Activated T-cell treated with anti-CD3 and anti-CD28 coated beads, Interleukin-2, amount 50 U/mL, for 24 hours (primary cell): Measurements from ENCODE around the gene KRTAP9-2.
"Not testable (repeated sequence)": the region's sequence is repeated elsewhere in the genome, so short reads cannot be mapped to it uniquely, and the experiment has no call there.

Source experiments
- DNase-seq: peaks from one replicate; pipeline ENCODE4 v3.0.0-alpha.2; 2020
- H3K27ac Mint-ChIP-seq: 2 replicates; pipeline ENCODE4 v1.8.0; 2020; ENCODE audit warnings: mild to moderate bottlenecking, mixed read lengths
- H3K27me3 Mint-ChIP-seq: 2 replicates; pipeline ENCODE4 v1.8.0; 2020; ENCODE audit warnings: mixed read lengths
- H3K36me3 Mint-ChIP-seq: 2 replicates; pipeline ENCODE4 v1.8.0; 2020; ENCODE audit warnings: low read depth, mixed read lengths
- H3K4me1 Mint-ChIP-seq: 2 replicates; pipeline ENCODE4 v1.8.0; 2020; ENCODE audit warnings: low read depth, mixed read lengths
- H3K4me3 Mint-ChIP-seq: 2 replicates; pipeline ENCODE4 v1.8.0; 2020; ENCODE audit warnings: mild to moderate bottlenecking, moderate library complexity, mixed read lengths
- H3K9me3 Mint-ChIP-seq: 2 replicates; pipeline ENCODE4 v1.8.0; 2020; ENCODE audit warnings: mixed read lengths

KRTAP9-2 gene

GRCh38 chr17:41255381-41256290 is 29.2 kb downstream of the KRTAP9-2 start, which contains the start of gene KRTAP9-9:
KRTAP9-9 (plus strand) TSS chr17:41255384.
- not testable (repeated sequence) for DNase-seq, H3K27ac Mint-ChIP-seq, H3K4me1 Mint-ChIP-seq, H3K4me3 Mint-ChIP-seq, H3K36me3 Mint-ChIP-seq, H3K9me3 Mint-ChIP-seq
- peaks cover 37% of the 10 kb centered on the region for H3K27me3 Mint-ChIP-seq

- peaks cover 43% of the 10 kb centered on the region for H3K27me3 Mint-ChIP-seq
- H3K9me3 Mint-ChIP-seq: no peaks in the 10 kb centered on the region
- no peak overlapping the region for H3K4me3 Mint-ChIP-seq
Measured at GRCh38 chr17:41256291-41256685, 29.8 kb downstream of the KRTAP9-2 start.

DNA sequence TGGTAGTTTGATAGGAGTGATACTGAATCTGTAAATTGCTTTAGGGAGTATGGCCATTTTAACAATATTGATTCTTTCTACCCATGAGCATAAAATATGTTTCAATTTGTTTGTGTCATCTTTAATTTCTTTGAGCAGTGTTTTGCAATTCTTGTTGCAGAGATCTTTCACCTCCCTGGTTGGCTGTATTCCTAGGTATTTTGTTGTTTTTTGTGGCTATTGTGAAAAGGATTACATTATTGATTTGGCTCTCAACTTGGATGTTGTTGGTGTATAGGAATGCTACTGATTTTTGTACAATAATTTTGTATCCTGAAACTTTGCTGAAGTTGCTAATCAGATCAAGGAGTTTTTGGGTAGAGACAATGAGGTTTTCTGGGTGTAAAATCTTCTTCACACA is 32.0 kb downstream of the KRTAP9-2 start:
- DNase-seq: no peak
- no peaks in the 10 kb centered on the region for H3K9me3 Mint-ChIP-seq
- no peaks in the 10 kb centered on the region for H3K4me1 Mint-ChIP-seq
- no peak overlapping the region for H3K27ac Mint-ChIP-seq
- no peak overlapping the region for H3K4me3 Mint-ChIP-seq
- no peaks in the 10 kb centered on the region for H3K36me3 Mint-ChIP-seq
- peaks cover 40% of the 10 kb centered on the region for H3K27me3 Mint-ChIP-seq

More at GRCh38 chr17:41256291-41256685, 29.8 kb downstream of the KRTAP9-2 start:
- Mint-ChIP-seq H3K4me1 (no peaks in the 10 kb centered on the region), H3K36me3 (no peaks in the 10 kb centered on the region), H3K27ac (no peak overlapping the region)
- no peak for DNase-seq

GRCh38 chr17:41263212-41263611 is 36.8 kb downstream of the KRTAP9-2 start:
- DNase-seq: no peak
- H3K9me3 Mint-ChIP-seq: no peaks in the 10 kb centered on the region
- H3K36me3 Mint-ChIP-seq: no peaks in the 10 kb centered on the region
- H3K4me1 Mint-ChIP-seq: no peaks in the 10 kb centered on the region
- H3K27me3 Mint-ChIP-seq: peaks cover 56% of the 10 kb centered on the region
- H3K4me3 Mint-ChIP-seq: no peak overlapping the region
- no peak overlapping the region for H3K27ac Mint-ChIP-seq

- Mint-ChIP-seq H3K27me3 (peaks cover 50% of the 10 kb centered on the region), H3K4me1 (no peaks in the 10 kb centered on the region), H3K4me3 (no peak overlapping the region), H3K9me3 (no peaks in the 10 kb centered on the region), H3K36me3 (no peaks in the 10 kb centered on the region), H3K27ac (no peak overlapping the region)
- DNase-seq: no peak
Measured at GRCh38 chr17:41264599-41264998, 38.2 kb downstream of the KRTAP9-2 start.

DNA sequence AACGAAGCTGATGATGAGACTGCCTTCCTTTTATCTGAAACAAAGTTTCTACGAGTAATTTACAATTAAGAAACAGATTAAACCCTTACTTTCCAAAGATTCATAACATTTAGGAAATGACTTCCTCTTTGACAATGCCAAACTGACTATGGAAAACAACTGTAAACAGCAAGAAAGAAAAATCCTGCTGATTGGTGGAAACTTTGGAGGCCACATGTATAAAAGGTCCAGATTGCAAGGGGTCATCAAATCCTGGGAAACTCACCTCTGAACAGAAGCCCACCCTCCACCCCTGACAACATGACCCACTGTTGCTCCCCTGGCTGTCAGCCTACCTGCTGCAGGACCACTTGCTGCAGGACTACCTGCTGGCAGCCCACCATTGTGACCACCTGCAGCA is 38.6 kb downstream of the KRTAP9-2 start, which contains the start of gene KRTAP9-6:
Gene KRTAP9-6 (plus strand): TSS at position 301 of the 400 bp plus-strand sequence. CDS start 0 bp downstream, at position 301.
- H3K36me3 Mint-ChIP-seq: no peaks in the 10 kb centered on the region
- DNase-seq: no peak
- no peaks in the 10 kb centered on the region for H3K9me3 Mint-ChIP-seq
- no peak within 1 kb of the TSS for H3K27ac Mint-ChIP-seq
- no peak within 1 kb of the TSS for H3K4me3 Mint-ChIP-seq
- peaks cover 47% of the 10 kb centered on the region for H3K27me3 Mint-ChIP-seq
- no peaks in the 10 kb centered on the region for H3K4me1 Mint-ChIP-seq

- Mint-ChIP-seq H3K9me3 (no peaks in the 10 kb centered on the region), H3K27ac (no peak overlapping the region), H3K36me3 (no peaks in the 10 kb centered on the region), H3K4me3 (no peak overlapping the region), H3K27me3 (peaks cover 40% of the 10 kb centered on the region), H3K4me1 (peaks cover 12% of the 10 kb centered on the region)
- DNase-seq: no peak
Measured at GRCh38 chr17:41267711-41268110, 41.3 kb downstream of the KRTAP9-2 start.

DNA sequence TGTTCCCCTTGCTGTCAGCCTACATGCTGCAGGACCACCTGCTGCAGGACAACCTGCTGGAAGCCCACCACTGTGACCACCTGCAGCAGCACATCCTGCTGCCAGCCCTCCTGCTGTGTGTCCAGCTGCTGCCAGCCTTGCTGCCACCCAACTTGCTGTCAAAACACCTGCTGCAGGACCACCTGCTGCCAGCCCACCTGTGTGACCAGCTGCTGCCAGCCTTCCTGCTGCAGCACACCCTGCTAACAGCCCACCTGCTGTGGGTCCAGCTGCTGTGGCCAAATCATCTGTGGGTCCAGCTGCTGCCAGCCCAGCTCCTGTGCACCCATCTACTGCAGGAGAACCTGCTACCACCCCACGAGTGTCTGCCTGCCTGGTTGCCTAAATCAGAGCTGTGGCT is 44.9 kb downstream of the KRTAP9-2 start:
- not testable (repeated sequence) for H3K9me3 Mint-ChIP-seq, H3K4me3 Mint-ChIP-seq, H3K27ac Mint-ChIP-seq, DNase-seq, H3K36me3 Mint-ChIP-seq
- peaks cover 12% of the 10 kb centered on the region for H3K4me1 Mint-ChIP-seq
- H3K27me3 Mint-ChIP-seq: peaks cover 42% of the 10 kb centered on the region

DNA sequence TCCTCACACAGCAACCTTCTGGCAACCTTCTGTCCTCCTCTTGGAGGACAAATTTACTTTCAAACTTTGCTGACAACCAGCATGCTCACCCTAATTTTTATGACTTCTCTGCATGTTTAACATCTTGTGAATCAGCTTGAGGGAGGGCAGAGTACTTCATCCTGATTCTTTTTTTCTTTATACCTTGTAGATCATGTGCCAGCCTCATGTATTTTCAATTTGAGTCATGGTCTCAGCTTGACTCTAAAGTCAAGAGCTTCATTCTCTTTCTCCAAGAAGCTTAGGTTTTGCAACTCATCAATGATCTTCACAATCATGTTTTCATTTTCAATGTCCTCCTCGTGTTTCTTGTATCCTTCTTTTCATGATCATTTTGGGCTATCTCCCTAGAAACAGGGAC is 45.4 kb downstream of the KRTAP9-2 start:
- Mint-ChIP-seq H3K4me3 (no peak overlapping the region), H3K36me3 (no peaks in the 10 kb centered on the region), H3K9me3 (no peaks in the 10 kb centered on the region), H3K27me3 (peaks cover 41% of the 10 kb centered on the region), H3K27ac (no peak overlapping the region), H3K4me1 (peaks cover 12% of the 10 kb centered on the region)
- no peak for DNase-seq

- not testable (repeated sequence) for DNase-seq, H3K9me3 Mint-ChIP-seq, H3K4me1 Mint-ChIP-seq, H3K36me3 Mint-ChIP-seq, H3K4me3 Mint-ChIP-seq, H3K27ac Mint-ChIP-seq
- H3K27me3 Mint-ChIP-seq: peaks cover 28% of the 10 kb centered on the region
Measured at GRCh38 chr17:41275648-41276190, 49.3 kb downstream of the KRTAP9-2 start, which contains the start of gene KRTAP9-7. KRTAP9-7 (plus strand) TSS chr17:41275698; CDS start chr17:41275698, 0 bp downstream.
